ENCODE data around the gene ZNF276.
"Not testable (repeated sequence)": the region's sequence is repeated elsewhere in the genome, so short reads cannot be mapped to it uniquely, and the experiment has no call there.

Gene ZNF276

DNA sequence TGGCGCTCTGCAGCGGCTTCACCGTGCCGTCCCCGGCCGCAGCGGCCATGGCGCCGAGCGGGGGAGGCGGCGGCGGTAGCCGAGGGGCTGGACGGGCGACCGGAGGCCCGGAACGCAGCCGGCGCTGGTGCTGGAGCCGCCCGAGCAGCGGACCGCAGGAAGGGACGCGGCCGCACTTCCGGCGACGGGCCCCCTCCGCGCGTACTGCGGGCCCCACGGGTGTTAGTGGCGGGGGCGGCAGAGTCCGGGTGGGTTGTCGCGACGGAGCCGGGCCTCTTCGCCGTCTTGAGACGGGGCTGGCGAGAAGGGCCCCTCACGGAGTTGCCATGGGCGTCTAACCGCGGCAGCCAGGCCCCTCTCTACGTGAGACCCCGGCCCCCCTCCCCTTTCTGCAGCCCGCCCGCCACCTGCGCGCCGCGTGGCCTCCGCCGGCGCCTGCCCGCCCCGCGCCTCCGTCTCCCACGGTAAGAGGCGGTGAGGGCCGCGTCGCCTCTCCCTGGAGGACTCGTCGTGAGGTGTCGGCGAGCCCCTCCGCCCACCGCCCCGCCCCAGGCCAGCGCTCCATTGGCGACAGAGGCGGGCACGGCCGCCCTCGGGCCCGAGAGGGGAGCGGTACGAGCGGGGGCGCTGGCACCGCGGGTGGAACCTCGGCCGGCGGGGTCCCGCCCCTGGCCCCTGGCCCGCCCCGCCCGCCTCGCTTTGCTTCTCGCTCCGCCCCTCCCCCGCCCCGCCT lies at the start of gene ZNF276, which contains the start of gene VPS9D1:
Gene ZNF276, plus strand, starts transcription at position 725 of the 733 bp plus-strand sequence. CDS start 104 bp downstream, outside the sequence.
Gene VPS9D1, minus strand, starts transcription at position 86 of the 733 bp plus-strand sequence. Its CDS starts 37 bp downstream, at position 49.
- Histone ChIP-seq H3K9me3 (ENCODE audit: control insufficient read depth in 1 of 2, low read length in 2 of 2) (no peaks in the 10 kb centered on the region), H3K27ac (ENCODE audit: low read length) (peak within 1 kb of the TSS; percentile 51), H3K4me1 (ENCODE audit: control insufficient read depth in 1 of 2, insufficient read depth in 2 of 2, low read length in 2 of 2) (peaks cover 3 to 31% of the 10 kb centered on the region in 2 donors), H3K4me3 (ENCODE audit: low read depth in 1 of 2, low read length in 2 of 2) (peak within 1 kb of the TSS; percentile 67 to 76), H3K36me3 (ENCODE audit: control insufficient read depth in 1 of 2, insufficient read depth in 2 of 2, low read length in 2 of 2) (peaks cover 10 to 12% of the 10 kb centered on the region in 2 donors), H3K27me3 (ENCODE audit: low read depth, low read length) (no peaks in the 10 kb centered on the region)

GRCh38 chr16:89671565-89671964 lies 49.8 kb upstream of the ZNF276 start:
- H3K9me3 ChIP-seq (ENCODE audit: control insufficient read depth in 1 of 2, low read length in 2 of 2); H3K4me3 ChIP-seq (ENCODE audit: low read depth in 1 of 2, low read length in 2 of 2); H3K36me3 ChIP-seq (ENCODE audit: control insufficient read depth in 1 of 2, insufficient read depth in 2 of 2, low read length in 2 of 2); H3K4me1 ChIP-seq (ENCODE audit: control insufficient read depth in 1 of 2, insufficient read depth in 2 of 2, low read length in 2 of 2); H3K27ac ChIP-seq (ENCODE audit: low read length); H3K27me3 ChIP-seq (ENCODE audit: low read depth, low read length): not testable (repeated sequence)

DNA sequence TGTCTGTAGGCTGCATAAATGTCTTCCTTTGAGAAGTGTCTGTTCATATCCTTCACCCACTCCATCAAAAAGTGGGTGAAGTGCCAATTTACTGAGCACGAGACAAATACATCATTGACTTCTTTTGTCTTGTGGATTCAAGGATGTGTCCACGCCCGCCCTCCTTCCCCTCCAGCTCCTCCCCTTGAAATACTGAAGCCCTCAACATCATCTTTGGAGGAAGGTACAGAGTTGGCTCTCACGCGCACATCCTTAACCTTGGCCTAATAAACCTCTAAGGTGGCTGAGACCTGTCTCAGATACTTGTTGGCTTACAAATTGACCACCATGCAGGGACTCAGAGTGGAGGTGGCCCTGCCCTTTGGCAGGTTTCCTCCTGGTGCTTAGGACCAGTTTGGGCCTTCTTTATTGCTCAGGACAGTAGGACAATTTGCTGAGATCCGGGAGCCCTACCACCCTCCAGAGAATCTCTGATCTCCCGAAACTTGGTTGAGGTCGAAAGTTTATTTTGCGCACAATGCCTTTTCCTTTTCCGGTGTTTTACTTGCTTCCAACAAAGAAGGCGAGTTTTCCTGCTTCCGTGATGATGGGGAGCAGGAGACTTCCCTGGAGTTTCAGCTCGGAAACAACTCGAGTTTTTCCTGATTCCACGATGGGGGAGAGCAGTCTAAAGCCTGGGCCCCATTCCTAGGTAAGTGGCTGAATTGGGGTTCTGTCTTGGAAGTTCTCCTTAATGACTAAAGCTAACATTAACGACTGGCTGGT lies 49.0 kb upstream of the ZNF276 start:
- Histone ChIP-seq H3K36me3 (ENCODE audit: control insufficient read depth in 1 of 2, insufficient read depth in 2 of 2, low read length in 2 of 2) (no peaks in the 10 kb centered on the region), H3K4me3 (ENCODE audit: low read depth in 1 of 2, low read length in 2 of 2) (no peak overlapping the region), H3K9me3 (ENCODE audit: control insufficient read depth in 1 of 2, low read length in 2 of 2) (no peaks in the 10 kb centered on the region), H3K27ac (ENCODE audit: low read length) (no peak overlapping the region), H3K4me1 (ENCODE audit: control insufficient read depth in 1 of 2, insufficient read depth in 2 of 2, low read length in 2 of 2) (no peaks in the 10 kb centered on the region), H3K27me3 (ENCODE audit: low read depth, low read length) (no peaks in the 10 kb centered on the region)

GRCh38 chr16:89678258-89678657 lies 43.1 kb upstream of the ZNF276 start:
- Histone ChIP-seq H3K27ac (ENCODE audit: low read length) (no peak overlapping the region), H3K9me3 (ENCODE audit: control insufficient read depth in 1 of 2, low read length in 2 of 2) (no peaks in the 10 kb centered on the region), H3K4me1 (ENCODE audit: control insufficient read depth in 1 of 2, insufficient read depth in 2 of 2, low read length in 2 of 2) (no peaks in the 10 kb centered on the region), H3K36me3 (ENCODE audit: control insufficient read depth in 1 of 2, insufficient read depth in 2 of 2, low read length in 2 of 2) (no peaks in the 10 kb centered on the region), H3K27me3 (ENCODE audit: low read depth, low read length) (no peaks in the 10 kb centered on the region), H3K4me3 (ENCODE audit: low read depth in 1 of 2, low read length in 2 of 2) (no peak overlapping the region)

DNA sequence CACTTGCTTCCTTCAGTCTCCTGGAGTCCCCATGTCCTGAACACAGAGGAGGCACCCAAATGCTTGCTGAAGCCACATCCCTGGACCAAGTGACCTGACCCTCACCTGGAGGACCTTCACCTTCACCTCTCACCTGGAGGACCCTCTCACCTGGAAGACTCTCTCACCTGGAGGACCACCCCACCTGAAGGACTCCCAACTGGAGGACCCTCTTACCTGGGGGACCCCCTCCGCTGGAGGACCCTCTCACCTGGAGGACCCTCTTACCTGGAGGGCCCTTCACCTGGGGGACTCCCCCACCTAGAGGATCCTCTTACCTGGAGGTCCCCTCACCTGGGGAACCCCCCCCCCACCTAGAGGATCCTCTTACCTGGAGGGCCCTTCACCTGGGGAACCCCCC lies 35.4 kb upstream of the ZNF276 start:
- no peak overlapping the region for H3K27ac ChIP-seq (ENCODE audit: low read length)
- no peaks in the 10 kb centered on the region for H3K27me3 ChIP-seq (ENCODE audit: low read depth, low read length)
- no peaks in the 10 kb centered on the region for H3K9me3 ChIP-seq (ENCODE audit: control insufficient read depth in 1 of 2, low read length in 2 of 2)
- H3K36me3 ChIP-seq (ENCODE audit: control insufficient read depth in 1 of 2, insufficient read depth in 2 of 2, low read length in 2 of 2), result peaks cover 5 to 11% of the 10 kb centered on the region in 2 donors
- H3K4me1 ChIP-seq (ENCODE audit: control insufficient read depth in 1 of 2, insufficient read depth in 2 of 2, low read length in 2 of 2), result peaks cover 0 to 9% of the 10 kb centered on the region in 2 donors
- H3K4me3 ChIP-seq (ENCODE audit: low read depth in 1 of 2, low read length in 2 of 2), result peak overlapping the region in 1 of 2 donors; percentile 84

- H3K27me3 ChIP-seq (ENCODE audit: low read depth, low read length), result no peaks in the 10 kb centered on the region
- peak within 1 kb of the TSS; percentile 39 for H3K27ac ChIP-seq (ENCODE audit: low read length)
- peaks cover 12 to 14% of the 10 kb centered on the region in 2 donors for H3K36me3 ChIP-seq (ENCODE audit: control insufficient read depth in 1 of 2, insufficient read depth in 2 of 2, low read length in 2 of 2)
- H3K9me3 ChIP-seq (ENCODE audit: control insufficient read depth in 1 of 2, low read length in 2 of 2), result no peaks in the 10 kb centered on the region
- H3K4me3 ChIP-seq (ENCODE audit: low read depth in 1 of 2, low read length in 2 of 2), result peak within 1 kb of the TSS; percentile 73 to 84
- peaks cover 0 to 9% of the 10 kb centered on the region in 2 donors for H3K4me1 ChIP-seq (ENCODE audit: control insufficient read depth in 1 of 2, insufficient read depth in 2 of 2, low read length in 2 of 2)
Observed at GRCh38 chr16:89686520-89687091, 34.7 kb upstream of the ZNF276 start, which contains the start of gene CDK10. CDK10 (plus strand) TSS chr16:89686689; CDS start chr16:89686711, 22 bp downstream.

DNA sequence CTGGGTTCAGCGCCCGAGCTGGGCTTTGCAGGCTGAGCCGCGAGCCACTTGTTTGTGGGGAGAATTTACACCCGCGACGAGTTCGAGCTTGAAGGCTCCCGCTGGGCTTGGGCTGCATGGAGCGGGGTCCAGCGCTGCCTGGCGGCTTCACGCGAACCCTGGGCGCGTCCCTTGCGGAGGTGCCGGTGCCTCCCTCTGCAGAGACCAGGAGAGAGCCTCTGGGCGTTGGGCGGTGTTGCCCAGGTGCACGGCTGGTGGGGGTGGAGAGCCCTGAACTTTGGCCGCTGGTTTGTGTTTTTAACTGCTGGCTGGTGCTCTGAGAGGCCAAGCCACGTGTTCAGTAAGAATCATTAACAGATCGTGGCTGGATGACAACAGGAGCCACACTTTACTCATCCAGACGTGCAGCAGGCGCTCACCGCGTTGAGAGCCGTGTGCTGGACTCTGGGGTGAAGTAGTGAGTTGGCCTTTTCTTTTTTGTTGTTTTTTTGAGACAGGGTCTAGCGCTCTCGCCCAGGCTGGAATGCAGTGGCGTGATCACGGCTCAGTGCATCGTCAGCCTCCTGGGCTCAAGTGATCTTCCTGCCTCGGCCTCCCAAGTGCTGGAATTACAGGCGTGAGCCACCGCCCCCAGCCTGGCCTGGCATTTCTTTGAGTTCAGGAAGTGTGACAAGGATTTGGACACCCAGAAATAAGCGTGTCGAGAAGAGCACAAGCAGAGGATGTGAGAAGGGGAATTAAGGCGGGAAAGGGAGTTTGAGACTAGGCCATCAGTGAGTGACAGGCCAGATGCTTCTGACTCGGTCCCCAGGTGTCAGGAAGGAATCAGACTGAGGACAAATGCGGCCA lies 34.0 kb upstream of the ZNF276 start:
- Histone ChIP-seq H3K4me3 (ENCODE audit: low read depth in 1 of 2, low read length in 2 of 2) (peak overlapping the region; percentile 73 to 84), H3K9me3 (ENCODE audit: control insufficient read depth in 1 of 2, low read length in 2 of 2) (no peaks in the 10 kb centered on the region), H3K4me1 (ENCODE audit: control insufficient read depth in 1 of 2, insufficient read depth in 2 of 2, low read length in 2 of 2) (peaks cover 0 to 9% of the 10 kb centered on the region in 2 donors), H3K27ac (ENCODE audit: low read length) (peak overlapping the region; percentile 39), H3K27me3 (ENCODE audit: low read depth, low read length) (no peaks in the 10 kb centered on the region), H3K36me3 (ENCODE audit: control insufficient read depth in 1 of 2, insufficient read depth in 2 of 2, low read length in 2 of 2) (peaks cover 15 to 19% of the 10 kb centered on the region in 2 donors)

DNA sequence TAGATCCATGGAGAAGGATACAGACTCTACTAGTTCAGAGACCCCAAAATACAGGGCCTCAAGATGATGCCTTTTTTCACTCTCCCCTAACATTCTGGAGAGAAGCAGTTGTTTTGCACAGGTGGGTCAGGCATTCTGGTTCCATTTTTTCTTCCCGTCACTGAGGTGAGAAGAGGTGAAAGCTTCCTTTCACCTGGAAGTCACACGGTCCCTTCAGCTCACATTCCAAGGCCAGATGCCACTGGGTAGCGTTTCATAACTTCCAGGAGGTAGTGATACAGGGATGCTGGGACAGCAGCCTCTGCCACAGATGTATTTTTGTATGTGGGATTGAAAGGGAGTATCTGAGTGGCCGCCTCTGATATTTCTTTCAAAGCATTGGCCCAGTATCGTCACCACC lies 32.9 kb upstream of the ZNF276 start:
- Histone ChIP-seq H3K4me1 (ENCODE audit: control insufficient read depth in 1 of 2, insufficient read depth in 2 of 2, low read length in 2 of 2) (peaks cover 0 to 9% of the 10 kb centered on the region in 2 donors), H3K27me3 (ENCODE audit: low read depth, low read length) (no peaks in the 10 kb centered on the region), H3K9me3 (ENCODE audit: control insufficient read depth in 1 of 2, low read length in 2 of 2) (no peaks in the 10 kb centered on the region), H3K27ac (ENCODE audit: low read length) (no peak overlapping the region), H3K36me3 (ENCODE audit: control insufficient read depth in 1 of 2, insufficient read depth in 2 of 2, low read length in 2 of 2) (peaks cover 19 to 28% of the 10 kb centered on the region in 2 donors), H3K4me3 (ENCODE audit: low read depth in 1 of 2, low read length in 2 of 2) (no peak overlapping the region)

DNA sequence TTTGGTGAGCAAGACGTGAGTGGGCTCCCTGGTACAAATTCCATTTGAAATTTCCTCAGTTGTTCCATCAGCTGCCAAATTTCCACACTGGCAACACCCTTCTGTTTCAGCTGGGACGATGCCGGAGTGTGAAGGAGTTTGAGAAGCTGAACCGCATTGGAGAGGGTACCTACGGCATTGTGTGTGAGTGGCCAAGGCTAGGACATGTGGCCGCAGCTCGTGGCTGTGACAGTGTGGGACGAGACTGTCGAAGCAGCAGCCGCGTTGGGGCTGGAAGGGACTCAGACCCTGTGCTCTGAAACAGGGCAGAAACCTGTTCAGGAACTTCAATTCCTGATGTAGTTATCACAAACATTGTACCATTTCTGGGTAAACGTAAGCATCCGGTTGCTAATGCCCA lies 32.2 kb upstream of the ZNF276 start:
- Histone ChIP-seq H3K27ac (ENCODE audit: low read length) (no peak overlapping the region), H3K4me1 (ENCODE audit: control insufficient read depth in 1 of 2, insufficient read depth in 2 of 2, low read length in 2 of 2) (peaks cover 0 to 9% of the 10 kb centered on the region in 2 donors), H3K4me3 (ENCODE audit: low read depth in 1 of 2, low read length in 2 of 2) (no peak overlapping the region), H3K9me3 (ENCODE audit: control insufficient read depth in 1 of 2, low read length in 2 of 2) (no peaks in the 10 kb centered on the region), H3K36me3 (ENCODE audit: control insufficient read depth in 1 of 2, insufficient read depth in 2 of 2, low read length in 2 of 2) (peaks cover 22 to 35% of the 10 kb centered on the region in 2 donors), H3K27me3 (ENCODE audit: low read depth, low read length) (no peaks in the 10 kb centered on the region)

DNA sequence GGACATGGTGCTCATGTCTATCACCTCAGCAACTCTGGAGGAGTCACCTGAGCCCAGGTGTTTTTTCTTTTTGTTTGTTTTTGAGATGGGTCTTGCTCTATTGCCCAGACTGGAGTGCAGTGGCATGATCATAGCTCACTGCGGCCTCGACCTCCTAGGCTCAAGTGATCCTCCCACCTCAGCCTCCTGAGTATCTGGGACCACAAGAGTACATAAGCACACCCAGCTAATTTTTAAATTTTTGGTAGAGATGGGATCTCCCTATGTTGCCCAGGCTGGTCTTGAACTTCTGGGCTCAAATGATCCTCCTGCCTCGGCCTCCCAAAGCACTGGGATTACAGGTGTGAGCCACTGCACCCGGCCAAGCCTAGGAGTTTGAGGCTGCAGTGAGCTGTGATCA lies 31.7 kb upstream of the ZNF276 start:
- H3K9me3 ChIP-seq (ENCODE audit: control insufficient read depth in 1 of 2, low read length in 2 of 2); H3K4me1 ChIP-seq (ENCODE audit: control insufficient read depth in 1 of 2, insufficient read depth in 2 of 2, low read length in 2 of 2); H3K27ac ChIP-seq (ENCODE audit: low read length); H3K27me3 ChIP-seq (ENCODE audit: low read depth, low read length); H3K4me3 ChIP-seq (ENCODE audit: low read depth in 1 of 2, low read length in 2 of 2): not testable (repeated sequence)
- H3K36me3 ChIP-seq (ENCODE audit: control insufficient read depth in 1 of 2, insufficient read depth in 2 of 2, low read length in 2 of 2), result peaks cover 22 to 39% of the 10 kb centered on the region in 2 donors
